Fibroblast of lung (primary cell): Measurements from ENCODE around the gene PPP2R5A. TPM values are rescaled to one million over a fixed set of nuclear protein-coding genes. Genes with fewer than 3 reads are reported as not detected.

ENCODE experiments used
- DNase-seq, 2 donors: peaks; one replicate each; pipeline versions ENCODE4 v3.0.0 to v3.0.0-alpha.2; 2010; ENCODE audit warnings: low read depth in 2 of 2
- H2AFZ ChIP-seq: 2 replicates; pipeline ENCODE4 v1.5.1; 2012; ENCODE audit warnings: low read length, control low read depth, inconsistent platforms
- H3K27ac ChIP-seq: 2 replicates; pipeline ENCODE4 v1.5.1; 2011; ENCODE audit warnings: low read length, control low read depth; ENCODE audit not compliant: insufficient read depth
- H3K27me3 ChIP-seq: 2 replicates; pipeline ENCODE4 v1.5.1; 2011; ENCODE audit warnings: mild to moderate bottlenecking, low read length; ENCODE audit not compliant: control insufficient read depth, insufficient read depth
- H3K36me3 ChIP-seq: 2 replicates; pipeline ENCODE4 v1.5.1; 2011; ENCODE audit warnings: low read length; ENCODE audit not compliant: control insufficient read depth, insufficient read depth
- H3K4me1 ChIP-seq: 2 replicates; pipeline ENCODE4 v1.5.1; 2011; ENCODE audit warnings: low read length; ENCODE audit not compliant: control insufficient read depth, insufficient read depth; ENCODE audit errors: extremely low read depth
- H3K4me2 ChIP-seq: 2 replicates; pipeline ENCODE4 v1.5.1; 2011; ENCODE audit warnings: low read length, control low read depth; ENCODE audit not compliant: insufficient read depth; ENCODE audit errors: extremely low read depth
- H3K4me3 ChIP-seq, 4 experiments: fragments of 200-600 bp in 1 of 4; sonication (generic) in 1 of 4; replicated peaks in 1 of 4; 2 replicates each; pipeline ENCODE4 v1.5.1; 2011 to 2016; ENCODE audit warnings: low read length in 4 of 4, low read depth in 3 of 4, mild to moderate bottlenecking in 3 of 4, control low read depth in 2 of 4, inconsistent platforms in 1 of 4, mixed read lengths in 1 of 4; ENCODE audit not compliant: insufficient read depth in 1 of 4; ENCODE audit errors: control extremely low read depth in 1 of 4
- H3K79me2 ChIP-seq: 2 replicates; pipeline ENCODE4 v1.5.1; 2012; ENCODE audit warnings: mild to moderate bottlenecking, low read length, inconsistent platforms; ENCODE audit not compliant: control insufficient read depth, insufficient read depth
- H3K9ac ChIP-seq: 2 replicates; pipeline ENCODE4 v1.5.1; 2011; ENCODE audit warnings: mild to moderate bottlenecking, low read length, control low read depth; ENCODE audit not compliant: insufficient read depth
- H3K9me3 ChIP-seq: 2 replicates; pipeline ENCODE4 v1.5.1; 2012; ENCODE audit warnings: low read depth, low read length; ENCODE audit not compliant: control insufficient read depth, insufficient read depth
- H4K20me1 ChIP-seq: 2 replicates; pipeline ENCODE4 v1.5.1; 2011; ENCODE audit warnings: low read length; ENCODE audit not compliant: control insufficient read depth, insufficient read depth; ENCODE audit errors: extremely low read depth
- EZH2 ChIP-seq: IDR thresholded peaks from 2 replicates; pipeline ENCODE4 v1.5.1; 2012; ENCODE audit warnings: low read length, control low read depth, mild to moderate bottlenecking; ENCODE audit errors: missing control alignments
- polyA plus RNA-seq, 2 donors: library from polyadenylated mRNA; depleted of rRNA in 1 of 2; stranded (reverse) in 1 of 2; unstranded in 1 of 2; fragments of >200 nt; gene quantifications; 2 replicates each; pipeline ENCODE4 v1.2.1, GENCODE V29; 2011 to 2012; ENCODE audit warnings: missing spikeins in 1 of 2
- total RNA-seq: library from RNA; depleted of rRNA; stranded (reverse); fragments of >200 nt; gene quantifications from 2 replicates; pipeline ENCODE4 v1.2.1, GENCODE V29; 2014
- TF ChIP-seq, protein P1 (sequence below), 2 donors: IDR thresholded peaks in 1 of 2; conservative IDR thresholded peaks in 1 of 2; 1 replicate in 1 of 2; 2 replicates in 1 of 2; pipeline ENCODE4 v1.5.1; 2011 to 2012; ENCODE audit warnings: low read length in 2 of 2, control low read depth in 1 of 2, inconsistent platforms in 1 of 2, low read depth in 1 of 2, mild to moderate bottlenecking in 1 of 2

PPP2R5A gene
- total and polyA plus RNA-seq, 2 donors (not counting 1 experiment from before 2014, with no cell fraction given), result 21.2 to 35.2 TPM

DNA sequence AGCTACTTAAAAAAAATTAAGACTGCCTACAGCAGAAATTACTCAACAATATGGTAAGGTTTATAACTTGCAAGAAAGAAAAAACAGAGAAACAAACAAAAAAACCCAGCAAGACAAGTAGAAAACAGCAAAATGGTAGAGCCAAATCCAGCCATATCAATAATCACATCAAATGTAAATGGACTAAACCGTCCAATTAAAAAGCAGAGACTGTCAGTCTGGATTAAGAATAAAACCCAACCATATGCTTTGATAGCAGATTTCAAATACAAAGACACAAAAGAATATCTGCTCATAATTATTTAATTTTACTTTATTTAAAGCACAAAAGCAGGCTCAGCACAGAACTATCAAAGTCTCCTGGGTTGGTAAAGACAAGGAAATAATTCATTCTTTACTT, 112.0 kb downstream of the PPP2R5A start:
- no peaks in the 10 kb centered on the region for H3K9me3 ChIP-seq
- H3K9ac ChIP-seq, result no peak overlapping the region
- H3K27ac ChIP-seq, result no peak overlapping the region
- no peak overlapping the region for H2AFZ ChIP-seq
- no peaks in the 10 kb centered on the region for H4K20me1 ChIP-seq
- peaks cover 2% of the 10 kb centered on the region for H3K4me1 ChIP-seq
- H3K4me2 ChIP-seq, result no peak overlapping the region
- no peaks in the 10 kb centered on the region for H3K27me3 ChIP-seq
- DNase-seq, result no peak
- no peak overlapping the region for H3K4me3 ChIP-seq
- TF ChIP-seq EZH2, result no peak
- TF ChIP-seq, protein P1, sequence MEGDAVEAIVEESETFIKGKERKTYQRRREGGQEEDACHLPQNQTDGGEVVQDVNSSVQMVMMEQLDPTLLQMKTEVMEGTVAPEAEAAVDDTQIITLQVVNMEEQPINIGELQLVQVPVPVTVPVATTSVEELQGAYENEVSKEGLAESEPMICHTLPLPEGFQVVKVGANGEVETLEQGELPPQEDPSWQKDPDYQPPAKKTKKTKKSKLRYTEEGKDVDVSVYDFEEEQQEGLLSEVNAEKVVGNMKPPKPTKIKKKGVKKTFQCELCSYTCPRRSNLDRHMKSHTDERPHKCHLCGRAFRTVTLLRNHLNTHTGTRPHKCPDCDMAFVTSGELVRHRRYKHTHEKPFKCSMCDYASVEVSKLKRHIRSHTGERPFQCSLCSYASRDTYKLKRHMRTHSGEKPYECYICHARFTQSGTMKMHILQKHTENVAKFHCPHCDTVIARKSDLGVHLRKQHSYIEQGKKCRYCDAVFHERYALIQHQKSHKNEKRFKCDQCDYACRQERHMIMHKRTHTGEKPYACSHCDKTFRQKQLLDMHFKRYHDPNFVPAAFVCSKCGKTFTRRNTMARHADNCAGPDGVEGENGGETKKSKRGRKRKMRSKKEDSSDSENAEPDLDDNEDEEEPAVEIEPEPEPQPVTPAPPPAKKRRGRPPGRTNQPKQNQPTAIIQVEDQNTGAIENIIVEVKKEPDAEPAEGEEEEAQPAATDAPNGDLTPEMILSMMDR (conservative IDR thresholded peaks at IDR 0.05 in 1 of 2, IDR thresholded peaks at IDR 0.05 in 1 of 2; ENCODE audit: low read depth in 1 of 2, low read length in 2 of 2), result no peak
- H3K36me3 ChIP-seq, result no peaks in the 10 kb centered on the region
- H3K79me2 ChIP-seq, result no peaks in the 10 kb centered on the region

DNA sequence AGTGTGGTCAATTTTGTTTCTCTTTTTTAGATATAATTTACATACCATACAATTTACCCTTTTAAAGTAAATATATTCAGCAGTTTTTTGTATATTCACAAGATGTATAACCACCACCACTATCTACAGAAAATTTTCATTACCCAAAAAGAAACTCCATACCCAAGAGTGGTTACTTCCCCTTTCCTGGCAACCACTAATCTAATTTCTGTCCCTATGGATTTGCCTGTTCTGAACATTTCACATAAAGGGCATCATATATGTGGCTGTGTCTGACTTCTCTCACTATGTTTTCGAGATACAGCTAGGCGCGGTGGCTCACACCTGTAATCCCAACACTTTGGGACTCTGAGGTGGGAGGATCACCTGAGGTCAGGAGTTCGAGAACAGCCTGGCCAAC, 115.8 kb downstream of the PPP2R5A start:
- no peaks in the 10 kb centered on the region for H3K9me3 ChIP-seq
- no peaks in the 10 kb centered on the region for H4K20me1 ChIP-seq
- H3K4me2 ChIP-seq, result no peak overlapping the region
- TF ChIP-seq EZH2, result no peak
- DNase-seq, result no peak
- no peaks in the 10 kb centered on the region for H3K27me3 ChIP-seq
- no peak overlapping the region for H3K9ac ChIP-seq
- H3K4me3 ChIP-seq, result no peak overlapping the region
- H3K79me2 ChIP-seq, result no peaks in the 10 kb centered on the region
- no peak overlapping the region for H3K27ac ChIP-seq
- H2AFZ ChIP-seq, result no peak overlapping the region
- H3K4me1 ChIP-seq, result peaks cover 2% of the 10 kb centered on the region
- no peaks in the 10 kb centered on the region for H3K36me3 ChIP-seq

DNA sequence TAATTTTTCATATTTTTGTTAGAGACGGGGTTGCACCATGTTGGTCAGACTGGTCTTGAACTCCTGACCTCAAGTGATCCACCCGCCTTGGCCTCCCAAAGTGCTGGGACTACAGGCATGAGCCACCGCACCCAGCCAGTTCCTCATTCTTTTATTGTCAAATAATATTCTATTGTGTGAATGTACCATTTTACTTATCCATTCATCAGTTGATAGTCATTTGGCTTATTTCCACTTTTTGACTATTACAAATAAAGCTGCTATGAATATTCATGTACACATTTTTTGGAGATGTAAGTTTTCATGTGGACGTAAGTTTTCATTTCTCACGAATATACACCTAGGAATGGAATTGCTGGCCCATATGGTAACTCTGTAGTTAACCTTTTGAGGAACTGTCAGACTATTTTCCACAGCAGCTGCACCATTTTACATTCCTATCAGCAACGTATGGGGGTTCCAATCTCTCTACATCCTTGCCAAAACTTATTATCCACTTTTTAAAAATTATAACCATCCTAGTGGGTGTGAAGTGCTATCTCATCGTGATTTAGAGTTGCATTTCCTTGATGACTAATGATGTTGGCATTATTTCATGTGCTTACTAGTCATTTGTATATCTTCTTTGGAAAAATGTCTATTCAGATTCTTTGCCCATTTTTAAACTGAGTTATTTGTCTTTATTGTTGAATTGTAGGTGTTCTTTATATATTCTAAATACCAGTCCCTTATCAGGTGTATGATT, 116.8 kb downstream of the PPP2R5A start:
- no peaks in the 10 kb centered on the region for H3K27me3 ChIP-seq
- H3K4me3 ChIP-seq, result no peak overlapping the region
- peaks cover 1% of the 10 kb centered on the region for H3K36me3 ChIP-seq
- H2AFZ ChIP-seq, result no peak overlapping the region
- H3K9ac ChIP-seq, result no peak overlapping the region
- H3K27ac ChIP-seq, result no peak overlapping the region
- no peak for TF ChIP-seq EZH2
- TF ChIP-seq, protein P1 (conservative IDR thresholded peaks at IDR 0.05 in 1 of 2, IDR thresholded peaks at IDR 0.05 in 1 of 2; ENCODE audit: low read depth in 1 of 2, low read length in 2 of 2), result no peak
- H3K4me2 ChIP-seq, result no peak overlapping the region
- H3K79me2 ChIP-seq, result no peaks in the 10 kb centered on the region
- H3K4me1 ChIP-seq, result peaks cover 2% of the 10 kb centered on the region
- H4K20me1 ChIP-seq, result no peaks in the 10 kb centered on the region
- H3K9me3 ChIP-seq, result no peaks in the 10 kb centered on the region
- peak; percentile 58 to 65 for DNase-seq
